Mesothelial cell of epicardium (in vitro differentiated cells): ENCODE data around the gene MYO15A. TPM values are rescaled to one million over a fixed set of nuclear protein-coding genes. Genes with fewer than 3 reads are reported as not detected.

Source experiments
- DNase-seq, 2 experiments: peaks; one replicate each; pipeline ENCODE4 v3.0.0; 2021; ENCODE audit warnings: low spot score in 2 of 2; ENCODE audit not compliant: unreplicated experiment in 2 of 2
- H3K27ac Mint-ChIP-seq: 2 replicates; pipeline ENCODE4 v1.8.0; 2021; ENCODE audit warnings: mixed read lengths
- H3K27me3 Mint-ChIP-seq: 2 replicates; pipeline ENCODE4 v1.8.0; 2021; ENCODE audit warnings: low read depth, mixed read lengths
- H3K36me3 Mint-ChIP-seq: 2 replicates; pipeline ENCODE4 v1.8.0; 2021; ENCODE audit warnings: mixed read lengths
- H3K4me1 Mint-ChIP-seq: 2 replicates; pipeline ENCODE4 v1.8.0; 2021; ENCODE audit warnings: mixed read lengths
- H3K4me3 Mint-ChIP-seq: 2 replicates; pipeline ENCODE4 v1.8.0; 2021; ENCODE audit warnings: mild to moderate bottlenecking, moderate library complexity, mixed read lengths
- H3K9me3 Mint-ChIP-seq: 2 replicates; pipeline ENCODE4 v1.8.0; 2021; ENCODE audit warnings: mixed read lengths
- CTCF ChIP-seq: fragments of 200-600 bp; sonication (generic); IDR thresholded peaks from one replicate; pipeline ENCODE4 v1.5.0; 2021; ENCODE audit warnings: antibody characterized with exemption; ENCODE audit not compliant: unreplicated experiment
- total RNA-seq: library from RNA; stranded (reverse); gene quantifications from 3 replicates; pipeline ENCODE4 v1.2.1, GENCODE V29; 2021

Gene MYO15A
- total RNA-seq, 1 donor from 2014 or later, result 6.3 TPM

GRCh38 chr17:18182978-18183333 is 74.4 kb downstream of the MYO15A start:
- H3K9me3 Mint-ChIP-seq, result no peaks in the 10 kb centered on the region
- H3K27ac Mint-ChIP-seq, result peak overlapping the region; percentile 98
- H3K4me1 Mint-ChIP-seq, result peaks cover 50% of the 10 kb centered on the region
- peak overlapping the region; percentile 95 for H3K4me3 Mint-ChIP-seq
- TF ChIP-seq CTCF, result no peak
- no peaks in the 10 kb centered on the region for H3K27me3 Mint-ChIP-seq
- H3K36me3 Mint-ChIP-seq, result no peaks in the 10 kb centered on the region
- DNase-seq, result peak; percentile 60 to 80

GRCh38 chr17:18183334-18184142 is 75.0 kb downstream of the MYO15A start, which contains the start of gene ALKBH5:
TSS of gene ALKBH5 (plus strand) at chr17:18183828. CDS start at chr17:18184244, 416 bp downstream.
- Mint-ChIP-seq H3K4me1 (peaks cover 55% of the 10 kb centered on the region), H3K27me3 (no peaks in the 10 kb centered on the region), H3K36me3 (peaks cover 5% of the 10 kb centered on the region), H3K27ac (peak within 1 kb of the TSS; percentile 98), H3K9me3 (no peaks in the 10 kb centered on the region), H3K4me3 (peak within 1 kb of the TSS; percentile 95)
- peak; percentile 98 to 99 for DNase-seq
- peak; percentile 42 for TF ChIP-seq CTCF

GRCh38 chr17:18184143-18185031 is 75.8 kb downstream of the MYO15A start:
- peak overlapping the region; percentile 95 for H3K4me3 Mint-ChIP-seq
- peak overlapping the region; percentile 85 for H3K27ac Mint-ChIP-seq
- no peaks in the 10 kb centered on the region for H3K27me3 Mint-ChIP-seq
- peak; percentile 30 to 54 for DNase-seq
- TF ChIP-seq CTCF, result no peak
- H3K9me3 Mint-ChIP-seq, result no peaks in the 10 kb centered on the region
- H3K36me3 Mint-ChIP-seq, result peaks cover 6% of the 10 kb centered on the region
- H3K4me1 Mint-ChIP-seq, result peaks cover 53% of the 10 kb centered on the region

- H3K4me3 Mint-ChIP-seq, result peak overlapping the region; percentile 95
- no peak for TF ChIP-seq CTCF
- H3K9me3 Mint-ChIP-seq, result no peaks in the 10 kb centered on the region
- H3K4me1 Mint-ChIP-seq, result peaks cover 53% of the 10 kb centered on the region
- H3K27ac Mint-ChIP-seq, result peak overlapping the region; percentile 85
- peaks cover 13% of the 10 kb centered on the region for H3K36me3 Mint-ChIP-seq
- no peak for DNase-seq
- H3K27me3 Mint-ChIP-seq, result no peaks in the 10 kb centered on the region
Measured at GRCh38 chr17:18185391-18185790, 76.8 kb downstream of the MYO15A start.

GRCh38 chr17:18185832-18186626 is 77.5 kb downstream of the MYO15A start:
- Mint-ChIP-seq H3K36me3 (peaks cover 15% of the 10 kb centered on the region), H3K27me3 (no peaks in the 10 kb centered on the region), H3K9me3 (no peaks in the 10 kb centered on the region), H3K27ac (peak overlapping the region; percentile 45), H3K4me1 (peaks cover 59% of the 10 kb centered on the region), H3K4me3 (peak overlapping the region; percentile 95)
- no peak for DNase-seq
- TF ChIP-seq CTCF, result no peak
